GM18519 (cell line): ENCODE data around the gene ZBTB7C.

ENCODE experiments used
- ATAC-seq: cut with Tn5 transposase; IDR thresholded peaks from one replicate; pipeline ENCODE4 v1.9.1; 2021; ENCODE audit warnings: mild to moderate bottlenecking, moderate library complexity; ENCODE audit not compliant: unreplicated experiment, low FRiP score

ZBTB7C gene

DNA sequence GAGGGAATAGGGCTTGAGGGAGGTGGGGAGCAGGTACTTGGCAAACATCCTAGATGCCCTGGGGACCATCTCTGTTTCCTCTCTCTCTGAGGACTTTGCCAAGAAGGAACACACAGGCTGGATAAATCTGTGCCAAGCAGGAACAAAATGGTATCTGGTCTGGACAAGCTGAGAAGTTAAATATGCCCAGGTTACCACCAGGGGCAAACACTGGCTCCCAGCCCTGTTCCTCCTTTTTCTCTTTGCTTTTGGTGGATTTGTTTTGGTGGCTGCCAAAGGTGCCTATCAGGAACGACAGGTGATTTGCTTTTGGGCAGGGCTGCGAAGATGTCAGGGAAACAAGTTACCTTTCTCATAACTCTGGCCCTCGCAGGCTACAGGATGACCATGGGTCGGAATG lies 251.2 kb downstream of the ZBTB7C start:
- no peak for ATAC-seq

DNA sequence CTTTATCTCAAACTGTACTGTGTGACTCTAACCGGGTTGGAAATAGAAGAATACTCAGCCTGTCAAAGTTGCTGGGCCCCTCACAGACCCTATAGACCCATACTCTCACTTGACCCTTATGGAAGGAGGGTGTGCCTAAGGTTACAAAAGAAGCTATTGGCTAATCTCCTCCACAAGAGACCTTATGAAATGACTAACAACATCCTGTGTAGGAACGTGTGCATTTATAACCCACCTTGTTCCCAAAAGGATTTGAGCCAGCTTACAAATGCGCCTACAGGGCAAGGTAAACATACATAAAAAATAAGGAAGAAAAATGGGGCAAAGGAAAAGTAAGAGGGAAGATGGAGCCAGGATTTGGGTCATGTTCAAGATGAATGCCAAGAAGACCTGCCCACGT lies 253.3 kb downstream of the ZBTB7C start:
- ATAC-seq, result no peak

DNA sequence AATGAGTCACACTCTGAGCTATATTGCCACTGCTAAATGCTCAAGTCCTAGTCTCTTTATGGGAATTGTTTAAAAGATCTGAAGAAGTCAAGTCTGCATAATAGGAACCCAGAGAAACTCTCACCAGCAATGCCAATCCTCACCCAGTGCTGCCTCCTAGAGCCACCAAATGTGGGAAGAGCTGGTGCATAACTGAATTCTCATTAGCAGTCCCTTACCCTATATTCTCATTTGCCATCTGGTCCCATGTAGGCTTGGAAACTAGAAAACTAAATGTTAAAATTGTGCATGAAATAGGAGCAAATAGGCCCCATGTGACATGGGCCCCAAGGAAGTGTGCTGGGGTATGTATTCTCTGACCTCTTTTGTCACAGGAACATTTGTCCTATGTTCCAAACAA lies 254.4 kb downstream of the ZBTB7C start:
- no peak for ATAC-seq

DNA sequence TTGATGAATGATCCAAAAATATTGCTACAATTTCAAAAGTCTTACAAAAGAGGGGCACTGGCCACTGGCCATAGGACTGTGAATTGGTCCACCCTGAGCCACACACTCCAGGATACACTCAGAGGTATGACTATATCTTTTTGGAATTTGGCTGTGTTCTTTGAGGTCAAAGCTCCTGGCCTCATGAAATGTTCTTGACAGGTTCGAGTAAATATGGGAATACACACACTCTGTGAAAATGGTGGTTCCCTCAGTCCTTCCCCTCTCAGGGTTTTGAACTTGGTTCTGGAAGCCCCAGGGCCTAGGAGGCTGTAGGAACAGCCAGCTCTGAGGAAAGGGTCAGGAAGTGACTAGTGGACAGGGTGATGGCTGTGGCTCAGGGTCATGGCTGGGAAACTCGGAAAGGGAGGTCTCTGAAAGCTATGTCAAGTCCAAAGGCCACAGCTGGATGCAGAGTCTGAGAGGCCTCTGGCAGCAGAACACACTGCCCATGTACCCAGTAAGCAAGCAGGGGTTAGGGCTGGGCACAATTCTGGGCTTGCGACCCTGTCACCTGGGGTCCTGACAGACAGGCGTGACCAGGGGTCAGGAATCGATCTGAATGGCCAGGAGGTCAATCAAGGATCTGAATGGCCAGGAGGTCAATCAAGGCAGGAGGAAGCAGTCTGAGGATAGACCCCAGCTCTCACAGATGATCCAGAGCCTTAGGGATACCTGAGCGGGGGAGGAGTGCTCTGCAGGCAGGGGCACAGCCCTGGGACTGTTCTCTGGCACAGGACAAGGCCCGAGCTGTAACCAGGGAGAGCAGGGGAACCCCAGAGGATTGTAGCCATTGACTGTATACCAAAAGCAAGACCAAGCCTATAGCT lies 255.3 kb downstream of the ZBTB7C start:
- no peak for ATAC-seq

DNA sequence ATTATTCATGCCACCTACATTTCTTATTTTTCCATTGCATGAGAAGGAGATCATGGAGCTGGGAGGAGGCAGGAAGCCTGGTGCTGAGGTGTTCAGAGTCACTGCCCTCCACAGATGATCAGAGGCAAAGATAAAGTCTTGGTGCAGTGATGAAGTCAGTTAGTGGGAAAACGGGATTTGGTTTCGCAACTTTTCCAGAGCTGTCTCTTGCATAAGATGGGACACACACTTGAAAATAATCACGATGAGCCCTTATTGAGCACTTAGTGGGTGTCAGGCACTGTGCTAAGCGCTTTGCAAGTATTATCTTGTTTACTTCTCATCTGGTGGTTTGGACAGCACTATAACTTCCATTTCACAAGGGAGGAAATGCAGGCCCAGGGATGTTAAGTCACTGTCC lies 256.6 kb downstream of the ZBTB7C start:
- no peak for ATAC-seq

DNA sequence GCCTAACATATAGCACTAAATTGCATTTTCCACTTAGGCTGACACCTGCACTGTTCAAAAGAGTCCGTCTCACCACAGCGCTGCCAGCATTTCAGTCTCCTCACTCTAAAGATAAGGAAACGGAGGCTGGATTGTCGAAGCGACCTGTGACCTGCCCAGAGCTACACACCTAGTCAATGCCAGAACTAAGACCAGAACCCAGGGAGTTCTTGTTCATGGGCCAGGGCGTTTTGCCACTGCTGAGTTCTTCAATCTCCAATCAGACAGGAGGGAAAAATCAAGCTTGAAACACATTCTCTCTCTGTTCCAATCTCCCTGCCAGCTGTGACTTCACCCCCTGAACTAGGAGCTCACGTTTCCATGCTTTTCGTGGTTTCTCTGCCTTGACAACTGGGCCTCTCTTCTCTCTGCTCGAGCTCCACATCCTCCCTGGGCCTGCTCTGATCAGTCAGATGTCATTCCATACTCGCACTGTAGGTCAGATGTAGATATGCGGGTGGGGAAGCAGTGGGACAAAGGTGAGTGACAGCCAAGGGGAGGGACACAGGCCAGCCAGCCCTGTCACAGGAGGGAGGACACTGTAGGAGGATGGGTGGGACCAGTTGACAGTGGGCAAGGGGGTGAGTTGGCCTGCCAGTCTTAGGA lies 257.6 kb downstream of the ZBTB7C start:
- ATAC-seq, result no peak

DNA sequence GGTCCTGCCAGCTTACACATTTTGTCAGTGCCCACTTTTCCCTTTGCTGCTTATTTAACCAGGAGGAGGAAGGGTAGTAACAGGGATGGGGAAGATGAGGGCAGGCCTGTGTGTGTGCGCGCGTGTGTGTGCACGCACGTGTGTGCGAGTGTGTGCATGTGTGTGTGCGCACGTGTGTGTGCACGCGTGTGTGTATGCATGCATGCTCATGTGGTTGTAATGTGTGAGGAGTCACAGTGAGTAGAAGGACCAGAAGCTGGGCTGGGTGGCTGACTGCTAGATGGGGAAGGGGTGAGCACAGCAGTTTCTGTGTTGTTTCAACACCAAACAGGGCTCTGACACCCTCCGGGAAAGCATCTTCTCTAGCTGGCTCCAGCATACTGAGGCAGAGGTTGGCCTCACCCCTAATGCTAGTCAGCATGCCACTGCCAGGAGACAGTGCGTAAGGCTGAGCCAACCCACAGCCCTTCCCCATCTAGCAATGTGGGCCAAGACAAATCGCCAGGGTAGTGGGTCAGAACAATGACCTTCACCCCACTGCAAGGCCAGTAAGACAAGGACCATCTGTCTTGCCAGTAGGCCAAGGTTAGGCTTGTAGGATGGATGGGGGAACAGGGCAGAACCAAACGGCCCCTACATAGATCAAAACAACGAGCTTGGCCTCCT lies 260.0 kb downstream of the ZBTB7C start:
- ATAC-seq, result no peak

DNA sequence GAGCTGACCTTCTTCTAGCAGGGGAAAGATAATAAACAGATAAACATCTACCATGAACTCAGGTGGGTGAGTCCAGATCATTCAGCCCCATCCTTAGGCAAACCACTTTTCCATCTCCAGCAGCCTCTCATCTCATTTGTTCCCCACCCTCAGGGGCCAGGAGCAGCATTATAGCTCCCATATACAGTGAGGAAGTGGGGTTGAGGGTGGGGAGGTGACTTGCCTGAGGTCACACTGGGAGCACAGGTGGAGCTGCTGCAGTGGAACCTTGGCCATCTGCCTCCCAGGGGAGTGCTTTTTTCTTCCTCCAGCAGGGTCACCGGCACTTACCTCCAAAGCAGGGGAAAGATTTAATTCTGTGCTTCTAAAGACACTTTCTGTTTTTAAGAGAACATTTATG lies 266.2 kb downstream of the ZBTB7C start:
- no peak for ATAC-seq

DNA sequence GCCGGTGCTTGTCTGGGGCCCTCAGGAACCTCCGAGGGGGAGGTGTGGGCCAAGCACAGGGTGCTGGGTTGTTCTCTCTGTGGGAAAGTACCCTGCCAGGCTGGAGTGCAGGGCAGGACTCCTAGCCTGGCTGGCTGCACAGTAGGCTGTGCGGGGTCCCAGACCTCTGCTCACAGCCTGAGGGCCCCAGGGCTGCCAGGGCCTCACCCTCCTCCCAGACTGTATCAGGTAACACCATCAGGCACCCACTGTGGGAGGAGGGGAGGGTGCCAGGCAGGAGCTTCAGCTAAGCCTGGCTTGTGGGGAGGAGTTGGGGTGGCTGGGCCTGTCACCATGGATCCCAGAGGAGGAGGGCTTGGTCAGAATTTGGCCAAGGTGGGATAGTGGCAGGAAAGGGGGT lies 266.8 kb downstream of the ZBTB7C start:
- ATAC-seq, result no peak

DNA sequence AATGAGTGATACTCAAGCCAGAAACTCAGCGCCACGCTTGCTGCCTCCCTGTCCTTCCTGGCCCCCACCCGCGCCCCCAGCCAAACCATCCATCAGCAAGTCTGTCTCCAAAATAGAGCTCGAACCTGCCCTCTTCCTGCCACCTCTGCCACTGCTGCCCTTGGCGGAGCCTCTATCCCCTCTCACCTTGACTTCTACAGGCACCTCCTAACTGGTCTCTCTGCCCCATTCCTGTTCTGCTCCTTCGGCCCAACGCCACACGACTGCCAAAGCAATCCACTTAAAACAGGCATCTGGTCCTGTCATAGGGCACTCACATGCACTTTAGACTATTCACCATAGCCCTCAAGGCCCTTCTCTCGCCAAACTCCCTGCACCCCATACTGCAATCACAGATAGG lies 268.5 kb downstream of the ZBTB7C start:
- no peak for ATAC-seq

DNA sequence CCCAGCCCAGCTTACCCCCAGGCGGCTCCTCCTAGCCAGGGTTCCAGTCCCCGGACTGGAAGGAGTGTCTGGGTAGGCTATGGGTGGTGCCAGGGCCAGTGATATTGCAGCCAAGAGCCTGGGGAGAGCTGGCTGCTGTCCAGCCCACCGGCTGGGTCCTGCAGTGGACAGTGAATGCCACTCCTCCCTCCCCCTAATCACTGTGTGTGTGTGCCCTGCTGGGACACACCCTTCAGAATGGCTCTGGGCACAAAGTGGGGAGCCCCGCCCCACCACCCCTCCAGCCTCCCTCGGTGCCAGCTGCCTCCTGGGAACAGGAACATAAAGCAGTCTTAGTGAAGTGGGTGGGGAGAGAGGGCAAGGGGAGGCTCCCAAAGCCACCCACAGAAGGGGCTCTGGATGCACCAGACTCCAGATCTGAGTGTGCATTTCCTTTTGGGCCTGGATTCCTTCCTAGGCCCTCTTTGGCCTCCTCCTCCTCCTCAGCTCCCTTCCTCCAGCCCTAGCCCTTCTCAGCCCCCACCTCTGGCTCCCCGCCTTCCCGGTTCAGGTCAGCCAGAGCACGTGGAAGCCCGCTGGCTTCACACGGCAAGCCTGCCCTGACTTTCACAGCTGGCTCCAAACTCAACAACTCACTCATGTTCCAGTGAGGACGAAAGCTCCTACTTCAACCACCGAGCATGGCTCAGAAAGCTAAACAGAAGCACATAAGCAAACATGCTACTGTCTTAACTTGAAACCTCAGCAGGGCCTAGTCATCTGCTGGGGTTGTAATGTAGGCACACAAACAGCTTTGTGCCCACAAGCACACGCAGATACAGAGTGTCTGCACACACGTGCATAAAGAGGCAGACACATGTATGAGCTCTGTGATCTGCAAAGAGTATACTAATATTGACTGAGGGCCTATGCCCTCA lies 269.5 kb downstream of the ZBTB7C start:
- ATAC-seq, result no peak

DNA sequence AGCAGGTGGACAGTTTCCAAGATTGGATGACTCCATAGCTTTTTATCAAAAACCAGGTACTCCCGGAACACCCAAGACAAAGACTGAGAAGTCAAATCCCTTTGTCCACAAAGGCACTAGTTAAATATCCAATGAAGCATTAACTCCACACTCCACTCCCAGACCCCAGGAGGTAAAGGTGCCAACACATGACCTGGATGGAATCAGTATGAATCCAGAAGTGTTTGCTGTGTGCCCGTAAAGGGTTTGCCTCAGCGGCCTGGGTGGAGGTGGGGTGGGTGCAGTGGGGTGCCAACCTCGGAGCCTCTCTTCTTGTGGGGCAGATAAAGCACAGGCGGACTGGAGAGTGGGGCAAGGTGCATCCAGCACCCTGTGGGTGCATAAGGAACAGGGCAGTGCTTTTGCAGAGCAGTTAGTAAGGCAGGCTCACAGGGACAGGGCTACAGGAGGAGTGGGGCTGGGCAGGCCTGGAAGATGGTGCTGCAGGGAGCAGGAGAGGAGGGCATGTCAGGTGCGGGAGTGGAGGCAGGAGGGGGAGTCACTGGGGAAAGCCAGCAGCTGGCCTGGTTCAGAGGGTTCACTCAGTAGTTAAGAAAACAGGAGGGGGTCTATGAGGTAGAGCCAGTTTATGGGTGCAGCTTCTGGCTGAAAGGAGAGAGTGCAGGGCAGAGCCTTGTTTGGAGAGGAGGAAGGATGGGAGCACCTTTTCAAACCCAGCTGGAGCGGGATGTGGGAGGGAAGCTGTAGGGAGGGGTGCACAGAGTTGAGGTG lies 270.3 kb downstream of the ZBTB7C start:
- ATAC-seq, result no peak

DNA sequence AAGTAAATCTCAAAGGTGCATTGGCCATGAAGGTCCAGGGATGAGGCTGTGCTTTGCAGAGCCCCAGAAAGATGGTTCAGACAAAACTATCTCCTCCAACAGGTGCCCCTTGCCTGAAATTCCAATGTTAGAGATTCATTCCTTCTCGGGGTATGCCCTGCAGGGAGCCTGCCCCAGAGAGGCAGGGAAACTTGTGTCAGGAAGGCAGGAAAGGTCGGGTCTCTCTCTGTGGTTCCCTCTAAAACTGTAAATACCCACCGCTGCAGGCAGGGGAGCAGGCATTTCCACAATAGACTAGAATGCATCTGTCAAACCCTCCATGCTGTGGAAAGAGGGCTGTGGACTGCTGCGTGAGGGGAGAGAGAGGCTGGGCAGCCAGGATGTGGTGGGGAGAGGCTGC lies 271.0 kb downstream of the ZBTB7C start:
- no peak for ATAC-seq

DNA sequence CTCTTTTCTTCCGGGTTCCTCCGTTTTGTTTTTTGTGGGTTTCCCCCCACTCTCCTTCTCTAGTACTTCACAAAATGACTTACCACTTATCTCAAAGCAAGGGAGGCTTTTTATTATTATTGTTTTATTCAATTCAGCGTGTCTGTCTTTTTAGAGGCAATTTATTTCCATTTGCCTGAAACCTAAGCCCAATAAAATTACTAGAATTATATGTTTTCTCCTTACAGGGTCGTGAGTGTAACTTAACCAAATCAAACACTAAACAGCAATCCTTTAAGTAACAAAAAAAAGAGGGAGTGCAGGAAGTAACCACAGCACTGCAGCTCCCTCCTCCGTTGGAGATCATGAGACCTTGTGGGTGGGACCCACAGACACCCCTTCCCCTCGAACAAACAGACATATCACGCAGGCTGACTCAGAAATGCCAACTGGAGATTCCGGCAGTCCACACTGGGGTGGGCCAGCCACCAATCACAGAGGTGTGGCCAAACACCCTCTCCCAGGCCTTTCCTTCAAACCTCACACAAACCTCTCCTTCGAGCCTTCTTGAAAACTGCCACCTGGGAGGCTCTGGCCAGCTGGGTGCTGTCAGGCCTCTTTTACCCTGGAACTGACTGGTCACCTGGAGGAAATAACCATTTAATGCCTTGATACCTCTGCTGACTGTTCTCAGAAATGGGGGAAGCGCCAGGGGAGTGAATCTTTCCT lies 271.7 kb downstream of the ZBTB7C start:
- no peak for ATAC-seq

DNA sequence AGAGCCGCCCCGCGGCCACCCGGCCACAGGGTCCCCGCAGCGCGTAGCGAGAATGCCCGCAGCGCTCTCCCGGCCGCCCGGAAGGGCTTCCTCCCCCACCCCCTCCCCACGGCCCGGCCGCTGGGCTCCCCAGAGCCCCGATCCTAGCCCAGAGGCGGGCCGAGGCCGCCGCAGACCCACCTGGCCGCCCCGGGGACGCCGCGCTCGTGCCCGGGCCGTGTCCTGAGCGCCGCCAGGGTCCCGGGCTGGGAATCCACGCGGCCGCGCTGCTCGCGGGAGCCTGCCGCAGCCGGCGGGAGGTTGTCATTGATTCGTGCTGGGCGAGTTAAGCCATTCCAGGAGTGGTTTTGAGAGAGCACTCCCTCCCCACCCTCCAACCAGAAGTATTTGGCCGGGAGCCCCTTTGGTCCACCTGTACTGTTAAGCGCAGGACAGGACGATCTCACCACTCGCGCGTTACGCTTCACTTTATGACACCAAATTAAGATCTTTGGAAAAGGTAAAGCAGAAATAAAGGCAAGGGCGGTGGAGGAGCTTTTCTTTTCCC lies 272.3 kb downstream of the ZBTB7C start:
- ATAC-seq, result no peak

DNA sequence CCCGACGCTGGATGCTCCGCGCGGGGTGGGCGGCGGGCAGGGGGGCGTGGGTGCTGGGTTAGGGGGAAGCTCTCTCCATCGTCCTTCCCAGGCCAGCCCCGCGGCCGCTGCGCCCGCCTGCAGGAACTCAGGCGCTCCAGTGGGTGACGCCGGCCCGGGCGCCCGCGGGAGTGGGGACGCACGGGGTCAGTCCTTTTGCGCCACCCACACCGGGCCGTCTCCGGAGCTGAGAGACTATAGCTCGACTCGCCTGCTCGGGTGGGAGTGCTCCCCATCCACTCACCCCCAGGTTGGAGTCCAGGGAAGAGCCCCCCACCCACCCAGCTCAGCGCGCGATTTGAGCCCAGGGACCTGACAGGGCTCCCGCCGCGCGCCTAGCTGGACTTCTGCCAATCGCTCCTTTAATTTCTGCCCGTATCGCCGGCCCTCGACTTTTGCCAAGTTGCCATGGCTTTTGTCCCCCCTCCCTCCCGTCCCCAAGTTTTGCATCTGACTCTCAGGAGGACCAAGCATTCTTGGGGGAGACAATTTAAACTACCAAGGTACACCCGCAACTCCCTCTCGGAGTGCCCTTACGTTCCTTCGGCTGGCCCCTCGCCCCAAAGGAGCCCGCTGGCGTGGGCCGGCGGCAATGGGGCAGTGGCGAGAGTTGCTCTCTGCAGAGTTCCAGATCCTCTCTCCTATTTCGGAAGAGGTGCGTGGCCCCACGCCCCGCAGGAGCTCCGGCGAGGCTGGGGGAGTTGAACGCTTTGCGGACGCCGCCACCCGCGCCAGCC lies 272.9 kb downstream of the ZBTB7C start:
- no peak for ATAC-seq

DNA sequence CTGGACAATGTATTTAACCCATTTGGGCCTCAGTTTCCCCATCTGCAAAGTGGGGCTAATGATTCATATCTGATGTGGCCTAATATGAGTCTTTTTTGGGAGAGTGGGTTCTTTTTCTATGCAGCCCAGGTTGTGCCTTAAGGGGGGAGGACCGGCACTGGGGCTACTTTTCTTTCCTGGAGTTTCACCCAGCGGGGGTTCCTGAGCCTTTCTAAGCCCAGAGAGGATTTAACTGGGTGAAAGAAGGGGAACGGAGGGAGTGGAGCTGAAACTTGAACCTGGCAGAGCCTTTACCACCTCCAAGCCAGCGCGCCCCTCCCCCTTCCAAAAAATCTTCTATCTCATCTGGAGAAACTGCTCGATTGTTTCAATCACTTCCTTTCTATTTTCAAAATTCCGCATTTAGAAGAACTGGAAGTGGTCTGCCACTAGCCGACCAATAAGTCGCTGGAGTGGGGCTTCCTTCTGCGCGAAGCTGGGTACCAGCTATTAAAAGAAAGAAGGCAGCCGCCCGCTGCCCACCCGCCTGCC lies 273.7 kb downstream of the ZBTB7C start:
- no peak for ATAC-seq

DNA sequence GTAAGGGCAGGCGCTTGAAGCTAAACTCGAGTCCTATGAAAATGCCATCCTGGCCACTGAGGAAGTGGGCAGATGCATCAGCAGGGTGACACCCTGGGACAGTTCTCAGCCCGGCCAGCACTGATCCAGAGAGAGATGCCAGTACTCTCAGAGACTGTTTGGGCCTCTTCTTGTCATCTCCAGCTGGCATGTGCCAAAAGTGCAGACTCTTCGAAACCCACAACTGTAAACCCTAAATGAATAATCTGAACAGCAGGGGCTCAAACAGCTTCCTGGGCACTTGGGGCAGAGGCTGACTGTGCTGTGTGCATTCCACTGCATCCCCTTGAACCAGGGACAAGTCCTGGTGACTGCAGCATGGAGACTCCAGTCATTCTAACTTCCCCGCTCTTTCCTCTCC lies 274.6 kb downstream of the ZBTB7C start:
- no peak for ATAC-seq
